H9 (cell line): ENCODE results near the gene GALNT16. TPM values are rescaled to one million over a fixed set of nuclear protein-coding genes. Genes with fewer than 3 reads are reported as not detected.

Experiments used
- DNase-seq: peaks from one replicate; pipeline ENCODE4 v3.0.0-alpha.2; 2017
- H2AFZ ChIP-seq: one replicate; pipeline ENCODE4 v1.6.1; 2013; ENCODE audit warnings: mild to moderate bottlenecking, low read length, control low read depth, moderate library complexity
- H2AK5ac ChIP-seq: 2 replicates; pipeline ENCODE4 v1.6.1; 2013; ENCODE audit warnings: low read length, control low read depth, mixed read lengths; ENCODE audit not compliant: insufficient read length
- H2BK120ac ChIP-seq: one replicate; pipeline ENCODE4 v1.6.1; 2013; ENCODE audit warnings: low read depth, mild to moderate bottlenecking, low read length, control low read depth, inconsistent platforms; ENCODE audit not compliant: poor library complexity, severe bottlenecking
- H2BK12ac ChIP-seq: 2 replicates; pipeline ENCODE4 v1.6.1; 2013; ENCODE audit warnings: low read length, control low read depth, mixed read lengths, low read depth; ENCODE audit not compliant: insufficient read length
- H2BK15ac ChIP-seq: 2 replicates; pipeline ENCODE4 v1.6.1; 2013; ENCODE audit warnings: low read depth, low read length, control low read depth
- H2BK20ac ChIP-seq: one replicate; pipeline ENCODE4 v1.6.1; 2013; ENCODE audit warnings: low read depth, mild to moderate bottlenecking, low read length, control low read depth, inconsistent platforms; ENCODE audit not compliant: poor library complexity, severe bottlenecking
- H2BK5ac ChIP-seq: 2 replicates; pipeline ENCODE4 v1.6.1; 2013; ENCODE audit warnings: low read length, control low read depth, mixed read lengths; ENCODE audit not compliant: insufficient read length
- H3K14ac ChIP-seq: 2 replicates; pipeline ENCODE4 v1.6.1; 2013; ENCODE audit warnings: low read length, control low read depth; ENCODE audit not compliant: insufficient read depth
- H3K18ac ChIP-seq: 2 replicates; pipeline ENCODE4 v1.6.1; 2013; ENCODE audit warnings: low read depth, mild to moderate bottlenecking, mixed read lengths, low read length, control low read depth; ENCODE audit not compliant: insufficient read length
- H3K23ac ChIP-seq: 2 replicates; pipeline ENCODE4 v1.6.1; 2013; ENCODE audit warnings: low read length, control low read depth, mixed read lengths, low read depth; ENCODE audit not compliant: insufficient read length
- H3K23me2 ChIP-seq: 2 replicates; pipeline ENCODE4 v1.6.1; 2013; ENCODE audit warnings: low read depth, mild to moderate bottlenecking, mixed read lengths, low read length, control low read depth; ENCODE audit not compliant: insufficient read length, poor library complexity, severe bottlenecking
- H3K27ac ChIP-seq: 2 replicates; pipeline ENCODE4 v1.5.1; 2013; ENCODE audit warnings: low read length, control low read depth, mixed read lengths, low read depth; ENCODE audit not compliant: insufficient read length
- H3K27me3 ChIP-seq: 2 replicates; pipeline ENCODE4 v1.6.1; 2013; ENCODE audit warnings: low read length, control low read depth, inconsistent platforms; ENCODE audit not compliant: insufficient read depth
- H3K4ac ChIP-seq: 2 replicates; pipeline ENCODE4 v1.6.1; 2013; ENCODE audit warnings: low read depth, mild to moderate bottlenecking, control low read depth, inconsistent platforms, low read length, moderate library complexity
- H3K4me1 ChIP-seq: 2 replicates; pipeline ENCODE4 v1.6.1; 2013; ENCODE audit warnings: low read length, control low read depth, inconsistent platforms; ENCODE audit not compliant: insufficient read depth
- H3K4me2 ChIP-seq: 2 replicates; pipeline ENCODE4 v1.6.1; 2013; ENCODE audit warnings: low read length, control low read depth, mixed read lengths; ENCODE audit not compliant: insufficient read length, insufficient read depth
- H3K56ac ChIP-seq: 2 replicates; pipeline ENCODE4 v1.6.1; 2013; ENCODE audit warnings: low read depth, mild to moderate bottlenecking, mixed read lengths, low read length, control low read depth; ENCODE audit not compliant: insufficient read length
- H3K79me1 ChIP-seq: 2 replicates; pipeline ENCODE4 v1.6.1; 2013; ENCODE audit warnings: low read depth, mild to moderate bottlenecking, moderate library complexity, low read length, control low read depth, inconsistent platforms; ENCODE audit not compliant: insufficient read depth, poor library complexity, severe bottlenecking
- H3K79me2 ChIP-seq: 2 replicates; pipeline ENCODE4 v1.6.1; 2013; ENCODE audit warnings: low read length, control low read depth, inconsistent platforms; ENCODE audit not compliant: insufficient read depth
- H3K9ac ChIP-seq: 2 replicates; pipeline ENCODE4 v1.6.1; 2013; ENCODE audit warnings: low read length, control low read depth, mixed read lengths; ENCODE audit not compliant: insufficient read length; ENCODE audit errors: extremely low read depth
- H3K9me3 ChIP-seq: one replicate; pipeline ENCODE4 v1.6.1; 2013; ENCODE audit warnings: low read depth, low read length, inconsistent platforms; ENCODE audit not compliant: control insufficient read depth
- H3T11ph ChIP-seq: one replicate; pipeline ENCODE4 v1.6.1; 2013; ENCODE audit warnings: mild to moderate bottlenecking, low read length, control low read depth, inconsistent platforms
- H4K20me1 ChIP-seq: one replicate; pipeline ENCODE4 v1.6.1; 2013; ENCODE audit not compliant: control insufficient read depth, insufficient read length, insufficient read depth
- H4K5ac ChIP-seq: 2 replicates; pipeline ENCODE4 v1.6.1; 2013; ENCODE audit warnings: low read depth, mild to moderate bottlenecking, mixed read lengths, low read length, control low read depth; ENCODE audit not compliant: insufficient read length
- H4K8ac ChIP-seq: replicated peaks from 2 replicates; pipeline ENCODE4 v1.6.1; 2013; ENCODE audit warnings: low read length, control low read depth, mixed read lengths, low read depth; ENCODE audit not compliant: insufficient read length
- H4K91ac ChIP-seq: 2 replicates; pipeline ENCODE4 v1.6.1; 2013; ENCODE audit warnings: low read depth, mild to moderate bottlenecking, moderate library complexity, mixed read lengths, low read length, control low read depth; ENCODE audit not compliant: insufficient read length
- H3K27ac Mint-ChIP-seq, 3 experiments: 2 replicates in 2 of 3; 3 replicates in 1 of 3; pipeline ENCODE4 v1.8.0; 2020 to 2021; ENCODE audit warnings: mixed read lengths in 3 of 3, mild to moderate bottlenecking in 1 of 3, moderate library complexity in 1 of 3
- H3K27me3 Mint-ChIP-seq: 2 replicates; pipeline ENCODE4 v1.8.0; 2021; ENCODE audit warnings: low read depth, mild to moderate bottlenecking, moderate library complexity, mixed read lengths
- H3K36me3 Mint-ChIP-seq, 3 experiments: 2 replicates in 2 of 3; 3 replicates in 1 of 3; pipeline ENCODE4 v1.8.0; 2020 to 2021; ENCODE audit warnings: low read depth in 3 of 3, mixed read lengths in 3 of 3; ENCODE audit not compliant: insufficient read depth in 1 of 3
- H3K4me1 Mint-ChIP-seq, 2 experiments: 2 replicates each; pipeline ENCODE4 v1.8.0; 2020; ENCODE audit warnings: mixed read lengths in 2 of 2
- H3K4me3 Mint-ChIP-seq, 2 experiments: 2 replicates in 1 of 2; 3 replicates in 1 of 2; pipeline ENCODE4 v1.8.0; 2020 to 2021; ENCODE audit warnings: mild to moderate bottlenecking in 2 of 2, mixed read lengths in 2 of 2, moderate library complexity in 1 of 2
- H3K9me3 Mint-ChIP-seq, 2 experiments: 2 replicates in 1 of 2; 3 replicates in 1 of 2; pipeline ENCODE4 v1.8.0; 2020; ENCODE audit warnings: mild to moderate bottlenecking in 2 of 2, mixed read lengths in 2 of 2, moderate library complexity in 1 of 2
- CTCF ChIP-seq: fragments of 200-600 bp; sonication (generic); conservative IDR thresholded peaks from 3 replicates; pipeline ENCODE4 v1.8.0; 2021; ENCODE audit warnings: antibody characterized with exemption, mild to moderate bottlenecking
- WGBS: extraction: QIAGEN DNeasy Blood & Tissue Kit; methylation state at CpG from one replicate; pipeline ENCODE4 v1.1.7; 2013; ENCODE audit warnings: missing lambda C conversion rate, low lambda C conversion rate, mixed read lengths; ENCODE audit not compliant: insufficient read length; ENCODE audit errors: extremely low coverage; 5-methylcytosine and 5-hydroxymethylcytosine counted together
- total RNA-seq: library from RNA; stranded (reverse); gene quantifications from 2 replicates; pipeline ENCODE4 v1.2.1, GENCODE V29; 2021

GALNT16 gene
- total RNA-seq, 1 experiment from 2014 or later, result 2.3 TPM

GRCh38 chr14:69238883-69239282, 21.1 kb upstream of the GALNT16 start:
- TF ChIP-seq CTCF, result no peak
- Histone ChIP-seq H4K91ac (no peak overlapping the region), H3K79me1 (no peaks in the 10 kb centered on the region), H2BK15ac (no peak overlapping the region), H3K4me2 (no peak overlapping the region), H2BK5ac (no peak overlapping the region), H3K23me2 (no peaks in the 10 kb centered on the region), H3K4me1 (no peaks in the 10 kb centered on the region), H2AK5ac (no peak overlapping the region), H3K18ac (no peak overlapping the region), H4K20me1 (no peaks in the 10 kb centered on the region), H3K14ac (no peak overlapping the region), H3K9me3 (no peaks in the 10 kb centered on the region), H4K8ac (no peak overlapping the region), H2BK20ac (no peak overlapping the region), H2BK12ac (no peak overlapping the region), H3T11ph (no peak overlapping the region), H3K27me3 (no peaks in the 10 kb centered on the region), H4K5ac (no peak overlapping the region), H3K4ac (no peak overlapping the region), H3K79me2 (0 out of 2 replicates have a peak, but pooled peaks cover 2% of the 10 kb centered on the region), H2BK120ac (no peak overlapping the region), H3K56ac (no peak overlapping the region), H3K23ac (no peak overlapping the region), H3K27ac (no peak overlapping the region), H3K9ac (no peak overlapping the region), H2AFZ (no peak overlapping the region)
- Mint-ChIP-seq H3K9me3 (no peaks in the 10 kb centered on the region), H3K27me3 (no peaks in the 10 kb centered on the region; the same call in 1 of the 2 replicates), H3K4me1 (peaks cover 5 to 7% of the 10 kb centered on the region in 2 experiments; a peak in 3 of 4 replicates), H3K36me3 (peaks cover 11 to 60% (median 50%) of the 10 kb centered on the region in 3 experiments; a peak in 6 of 7 replicates), H3K27ac (peak overlapping the region in 1 of 3 experiments; percentile 74; a peak in 2 of 7 replicates), H3K4me3 (no peak overlapping the region; a peak in 1 of 5 replicates)
- DNase-seq, result no peak
- no CpG with 5 or more reads among the region's 4 CpGs for WGBS
